ENCODE measurements around the gene FHL2.

The FHL2 gene

GRCh38 chr2:105418522-105418921 is 19.7 kb upstream of the FHL2 start:
- H3K4me1 ChIP-seq (ENCODE audit: low read depth, poor library complexity, severe bottlenecking), result peaks cover 20% of the 10 kb centered on the region
- peak overlapping the region; percentile 42; the same call in 1 of the 2 replicates for H3K4me2 ChIP-seq
- peak overlapping the region; percentile 6; the same call in 1 of the 2 replicates for H3K27ac ChIP-seq

GRCh38 chr2:105417857-105418436 is 19.1 kb upstream of the FHL2 start:
- Histone ChIP-seq H2AFZ (ENCODE audit: low read depth) (no peak overlapping the region), H3K36me3 (ENCODE audit: insufficient read depth) (no peaks in the 10 kb centered on the region), H3K27ac (peak overlapping the region; percentile 6; the same call in 1 of the 2 replicates), H3K79me2 (ENCODE audit: insufficient read depth, low read depth) (no peaks in the 10 kb centered on the region), H3K9ac (no peak overlapping the region), H3K27me3 (ENCODE audit: insufficient read depth, low read depth) (no peaks in the 10 kb centered on the region), H3K4me1 (ENCODE audit: low read depth, poor library complexity, severe bottlenecking) (peaks cover 20% of the 10 kb centered on the region), H4K20me1 (ENCODE audit: insufficient read depth) (no peaks in the 10 kb centered on the region), H3K4me3 (IDR thresholded peaks at IDR 0.05; ENCODE audit: insufficient read depth, low read depth, low read length) (no peak overlapping the region), H3K4me2 (peak overlapping the region; percentile 42; the same call in 1 of the 2 replicates)
- no peak for TF ChIP-seq CTCF (conservative IDR thresholded peaks at IDR 0.05; ENCODE audit: low read depth, low read length)

More at GRCh38 chr2:105418522-105418921, 19.7 kb upstream of the FHL2 start:
- Histone ChIP-seq H3K27me3 (ENCODE audit: insufficient read depth, low read depth) (no peaks in the 10 kb centered on the region), H3K79me2 (ENCODE audit: insufficient read depth, low read depth) (no peaks in the 10 kb centered on the region), H2AFZ (ENCODE audit: low read depth) (no peak overlapping the region), H3K36me3 (ENCODE audit: insufficient read depth) (no peaks in the 10 kb centered on the region), H3K4me3 (IDR thresholded peaks at IDR 0.05; ENCODE audit: insufficient read depth, low read depth, low read length) (no peak overlapping the region), H3K9ac (no peak overlapping the region), H4K20me1 (ENCODE audit: insufficient read depth) (no peaks in the 10 kb centered on the region)
- TF ChIP-seq CTCF (conservative IDR thresholded peaks at IDR 0.05; ENCODE audit: low read depth, low read length), result no peak

GRCh38 chr2:105416156-105416555 is 17.3 kb upstream of the FHL2 start:
- no peak overlapping the region for H3K27ac ChIP-seq
- H3K4me3 ChIP-seq (IDR thresholded peaks at IDR 0.05; ENCODE audit: insufficient read depth, low read depth, low read length), result no peak overlapping the region
- no peak for TF ChIP-seq CTCF (conservative IDR thresholded peaks at IDR 0.05; ENCODE audit: low read depth, low read length)

GRCh38 chr2:105415007-105415406 is 16.2 kb upstream of the FHL2 start:
- Histone ChIP-seq H3K27me3 (ENCODE audit: insufficient read depth, low read depth) (no peaks in the 10 kb centered on the region), H2AFZ (ENCODE audit: low read depth) (no peak overlapping the region), H3K4me3 (IDR thresholded peaks at IDR 0.05; ENCODE audit: insufficient read depth, low read depth, low read length) (no peak overlapping the region), H3K4me2 (no peak overlapping the region), H3K4me1 (ENCODE audit: low read depth, poor library complexity, severe bottlenecking) (peaks cover 20% of the 10 kb centered on the region), H3K9ac (no peak overlapping the region), H3K36me3 (ENCODE audit: insufficient read depth) (no peaks in the 10 kb centered on the region), H4K20me1 (ENCODE audit: insufficient read depth) (no peaks in the 10 kb centered on the region), H3K27ac (no peak overlapping the region), H3K79me2 (ENCODE audit: insufficient read depth, low read depth) (no peaks in the 10 kb centered on the region)
- TF ChIP-seq CTCF (conservative IDR thresholded peaks at IDR 0.05; ENCODE audit: low read depth, low read length), result no peak

More at GRCh38 chr2:105416156-105416555, 17.3 kb upstream of the FHL2 start:
- H3K36me3 ChIP-seq (ENCODE audit: insufficient read depth), result no peaks in the 10 kb centered on the region
- H3K79me2 ChIP-seq (ENCODE audit: insufficient read depth, low read depth), result no peaks in the 10 kb centered on the region
- H3K4me2 ChIP-seq, result no peak overlapping the region
- H3K4me1 ChIP-seq (ENCODE audit: low read depth, poor library complexity, severe bottlenecking), result peaks cover 20% of the 10 kb centered on the region
- H3K27me3 ChIP-seq (ENCODE audit: insufficient read depth, low read depth), result no peaks in the 10 kb centered on the region
- no peak overlapping the region for H2AFZ ChIP-seq (ENCODE audit: low read depth)
- no peak overlapping the region for H3K9ac ChIP-seq
- no peaks in the 10 kb centered on the region for H4K20me1 ChIP-seq (ENCODE audit: insufficient read depth)
